Nephron (organoid): ENCODE data around the gene TAS2R1.

Source experiments
- H3K27ac Mint-ChIP-seq, 3 experiments: 2 replicates each; pipeline ENCODE4 v1.8.0; 2020; ENCODE audit warnings: mixed read lengths in 3 of 3, mild to moderate bottlenecking in 2 of 3, moderate library complexity in 1 of 3
- H3K27me3 Mint-ChIP-seq: 2 replicates; pipeline ENCODE4 v1.8.0; 2021; ENCODE audit warnings: low read depth, mild to moderate bottlenecking, moderate library complexity, mixed read lengths
- H3K36me3 Mint-ChIP-seq: 2 replicates; pipeline ENCODE4 v1.8.0; 2020; ENCODE audit warnings: low read depth, mixed read lengths
- H3K4me1 Mint-ChIP-seq: 2 replicates; pipeline ENCODE4 v1.8.0; 2020; ENCODE audit warnings: mixed read lengths
- H3K4me3 Mint-ChIP-seq, 3 experiments: 2 replicates each; pipeline ENCODE4 v1.8.0; 2020; ENCODE audit warnings: mild to moderate bottlenecking in 3 of 3, mixed read lengths in 3 of 3, moderate library complexity in 2 of 3
- H3K9me3 Mint-ChIP-seq: 2 replicates; pipeline ENCODE4 v1.8.0; 2020; ENCODE audit warnings: mixed read lengths
- TF ChIP-seq, protein P1 (sequence below), 3 experiments: fragments of 200-600 bp; sonication (generic); IDR thresholded peaks; one replicate each; pipeline ENCODE4 v1.5.0; 2021; ENCODE audit warnings: antibody characterized with exemption in 3 of 3; ENCODE audit not compliant: unreplicated experiment in 3 of 3

TAS2R1 gene

DNA sequence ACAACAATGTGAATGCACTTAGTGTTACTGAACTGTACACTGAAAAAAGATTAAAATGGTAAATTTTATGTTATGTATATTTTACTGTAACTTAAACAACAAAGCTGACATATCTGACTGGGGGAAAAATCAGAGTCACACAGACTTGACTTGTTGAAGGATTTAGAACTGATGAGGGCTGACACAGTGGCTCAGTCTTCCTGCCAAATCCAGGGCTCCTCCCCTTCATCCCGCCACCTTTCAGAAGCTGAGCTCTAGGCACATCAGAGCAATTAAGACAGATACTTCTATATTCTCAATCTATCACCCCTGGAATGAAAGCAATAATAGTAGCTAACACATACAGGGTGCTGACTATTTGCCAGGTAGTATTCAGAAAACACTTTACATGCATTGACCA lies 27.7 kb upstream of the TAS2R1 start:
- Mint-ChIP-seq H3K4me3 (no peak overlapping the region), H3K36me3 (no peaks in the 10 kb centered on the region), H3K4me1 (no peaks in the 10 kb centered on the region), H3K9me3 (no peaks in the 10 kb centered on the region), H3K27ac (no peak overlapping the region), H3K27me3 (no peaks in the 10 kb centered on the region)
- TF ChIP-seq, protein P1, sequence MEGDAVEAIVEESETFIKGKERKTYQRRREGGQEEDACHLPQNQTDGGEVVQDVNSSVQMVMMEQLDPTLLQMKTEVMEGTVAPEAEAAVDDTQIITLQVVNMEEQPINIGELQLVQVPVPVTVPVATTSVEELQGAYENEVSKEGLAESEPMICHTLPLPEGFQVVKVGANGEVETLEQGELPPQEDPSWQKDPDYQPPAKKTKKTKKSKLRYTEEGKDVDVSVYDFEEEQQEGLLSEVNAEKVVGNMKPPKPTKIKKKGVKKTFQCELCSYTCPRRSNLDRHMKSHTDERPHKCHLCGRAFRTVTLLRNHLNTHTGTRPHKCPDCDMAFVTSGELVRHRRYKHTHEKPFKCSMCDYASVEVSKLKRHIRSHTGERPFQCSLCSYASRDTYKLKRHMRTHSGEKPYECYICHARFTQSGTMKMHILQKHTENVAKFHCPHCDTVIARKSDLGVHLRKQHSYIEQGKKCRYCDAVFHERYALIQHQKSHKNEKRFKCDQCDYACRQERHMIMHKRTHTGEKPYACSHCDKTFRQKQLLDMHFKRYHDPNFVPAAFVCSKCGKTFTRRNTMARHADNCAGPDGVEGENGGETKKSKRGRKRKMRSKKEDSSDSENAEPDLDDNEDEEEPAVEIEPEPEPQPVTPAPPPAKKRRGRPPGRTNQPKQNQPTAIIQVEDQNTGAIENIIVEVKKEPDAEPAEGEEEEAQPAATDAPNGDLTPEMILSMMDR (IDR thresholded peaks at IDR 0.05; ENCODE audit: unreplicated experiment in 3 of 3), result no peak

DNA sequence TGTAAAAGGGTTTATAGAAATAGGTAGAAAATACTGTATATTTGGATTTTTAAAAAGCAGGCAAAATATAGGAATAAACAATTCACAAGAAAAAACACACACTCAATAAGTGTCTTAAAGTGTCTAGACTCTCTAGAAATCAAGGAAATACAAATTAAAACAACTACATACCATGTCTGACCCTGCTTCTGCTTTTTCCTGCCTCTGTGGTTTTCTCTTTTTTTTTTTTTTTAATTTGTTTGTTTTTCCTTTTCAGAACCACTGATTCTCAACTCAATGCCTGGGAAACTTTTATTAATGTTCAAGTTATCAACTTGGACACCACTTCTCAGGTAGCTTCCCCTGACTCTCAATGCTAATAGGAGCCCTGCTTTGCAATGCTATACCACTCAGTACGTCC lies 25.5 kb upstream of the TAS2R1 start:
- H3K4me3 Mint-ChIP-seq, result no peak overlapping the region
- no peaks in the 10 kb centered on the region for H3K4me1 Mint-ChIP-seq
- no peaks in the 10 kb centered on the region for H3K36me3 Mint-ChIP-seq
- no peak overlapping the region for H3K27ac Mint-ChIP-seq
- H3K27me3 Mint-ChIP-seq, result no peaks in the 10 kb centered on the region
- H3K9me3 Mint-ChIP-seq, result no peaks in the 10 kb centered on the region
- TF ChIP-seq, protein P1 (IDR thresholded peaks at IDR 0.05; ENCODE audit: unreplicated experiment in 3 of 3), result no peak

DNA sequence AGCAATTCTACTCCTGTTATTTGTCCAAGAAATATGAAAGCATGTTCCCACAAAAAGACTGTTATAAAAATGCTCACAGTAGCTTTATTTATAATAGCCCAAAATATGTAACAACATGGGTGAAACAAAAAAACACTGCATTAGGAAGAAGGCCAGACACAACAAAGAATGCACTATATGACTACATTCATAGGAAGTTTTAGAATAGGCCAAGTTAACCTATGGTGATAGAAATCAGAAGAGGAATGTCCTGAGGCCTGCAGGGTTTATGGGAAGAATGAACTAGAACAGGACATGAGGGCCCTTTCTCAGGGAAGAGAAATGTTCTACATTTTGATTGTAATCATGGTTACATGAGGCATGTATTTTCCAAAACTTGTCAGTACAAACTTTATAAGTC lies 24.7 kb upstream of the TAS2R1 start:
- H3K4me1 Mint-ChIP-seq, result no peaks in the 10 kb centered on the region
- no peaks in the 10 kb centered on the region for H3K27me3 Mint-ChIP-seq
- no peaks in the 10 kb centered on the region for H3K9me3 Mint-ChIP-seq
- TF ChIP-seq, protein P1 (IDR thresholded peaks at IDR 0.05; ENCODE audit: unreplicated experiment in 3 of 3), result no peak
- H3K36me3 Mint-ChIP-seq, result no peaks in the 10 kb centered on the region
- no peak overlapping the region for H3K27ac Mint-ChIP-seq
- no peak overlapping the region for H3K4me3 Mint-ChIP-seq

DNA sequence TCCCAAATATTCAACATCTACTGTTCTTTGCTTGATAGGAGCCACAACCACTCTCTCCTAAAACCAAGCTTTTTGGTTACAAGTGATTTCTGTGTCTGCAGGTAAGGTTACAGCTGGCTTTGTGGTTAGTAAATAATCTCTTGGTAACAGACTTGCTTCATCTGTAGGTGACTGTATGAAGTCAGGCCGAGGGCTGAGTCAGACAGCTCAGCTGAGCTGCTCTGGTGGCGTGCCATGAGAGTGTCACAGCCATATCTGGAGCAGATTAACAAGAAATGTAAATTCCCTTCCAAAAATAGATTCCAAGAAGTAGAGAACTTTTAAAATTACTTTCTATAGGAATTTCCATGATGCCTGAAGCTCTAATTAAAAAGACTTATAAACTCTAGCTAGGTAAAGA lies 23.7 kb upstream of the TAS2R1 start:
- Mint-ChIP-seq H3K9me3 (no peaks in the 10 kb centered on the region), H3K27ac (no peak overlapping the region), H3K4me1 (no peaks in the 10 kb centered on the region), H3K36me3 (no peaks in the 10 kb centered on the region), H3K27me3 (no peaks in the 10 kb centered on the region), H3K4me3 (no peak overlapping the region)
- TF ChIP-seq, protein P1 (IDR thresholded peaks at IDR 0.05; ENCODE audit: unreplicated experiment in 3 of 3), result no peak

DNA sequence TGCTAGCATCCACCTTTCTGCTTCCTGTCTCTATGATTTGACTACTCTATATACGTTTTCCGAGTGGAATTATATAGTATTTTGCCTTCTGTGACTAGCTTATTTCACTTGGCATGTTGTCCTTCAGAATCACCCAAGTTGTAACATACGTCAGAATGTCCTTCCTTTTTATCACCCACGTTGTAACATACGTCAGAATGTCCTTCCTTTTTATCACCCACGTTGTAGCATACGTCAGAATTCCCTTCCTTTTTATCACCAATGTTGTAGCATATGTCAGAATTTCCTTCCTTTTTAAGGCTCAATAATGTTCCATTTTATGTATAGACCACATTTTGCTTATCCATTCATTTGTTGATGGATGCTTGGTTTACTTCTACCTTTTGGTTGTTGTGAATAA lies 22.9 kb upstream of the TAS2R1 start:
- Mint-ChIP-seq H3K4me3 (no peak overlapping the region), H3K27me3 (no peaks in the 10 kb centered on the region), H3K27ac (no peak overlapping the region), H3K36me3 (no peaks in the 10 kb centered on the region), H3K9me3 (no peaks in the 10 kb centered on the region), H3K4me1 (no peaks in the 10 kb centered on the region)
- TF ChIP-seq, protein P1 (IDR thresholded peaks at IDR 0.05; ENCODE audit: unreplicated experiment in 3 of 3), result no peak

DNA sequence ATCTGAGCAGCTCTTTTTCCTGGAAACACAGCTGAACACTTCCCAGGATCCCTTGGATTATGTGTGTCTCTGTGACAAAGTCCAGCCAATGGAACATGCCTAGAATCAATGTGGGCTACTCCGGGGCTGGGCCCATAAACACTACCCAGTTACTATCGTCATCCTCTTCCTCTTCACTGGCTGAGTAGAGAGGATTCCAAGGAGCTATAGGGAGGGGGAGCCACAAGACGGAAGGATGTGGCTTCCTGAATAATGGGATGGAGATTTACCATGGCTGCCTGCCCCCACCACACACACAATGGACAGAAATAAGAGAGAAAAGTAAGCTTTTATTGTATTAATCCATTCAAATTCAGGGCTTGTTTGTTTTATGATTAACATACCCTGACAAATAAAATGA lies 22.1 kb upstream of the TAS2R1 start:
- Mint-ChIP-seq H3K27ac (no peak overlapping the region), H3K4me1 (no peaks in the 10 kb centered on the region), H3K9me3 (no peaks in the 10 kb centered on the region), H3K4me3 (no peak overlapping the region), H3K36me3 (no peaks in the 10 kb centered on the region), H3K27me3 (no peaks in the 10 kb centered on the region)
- TF ChIP-seq, protein P1 (IDR thresholded peaks at IDR 0.05; ENCODE audit: unreplicated experiment in 3 of 3), result no peak
